Measurements from ENCODE around the gene PPP1R36.

DNA sequence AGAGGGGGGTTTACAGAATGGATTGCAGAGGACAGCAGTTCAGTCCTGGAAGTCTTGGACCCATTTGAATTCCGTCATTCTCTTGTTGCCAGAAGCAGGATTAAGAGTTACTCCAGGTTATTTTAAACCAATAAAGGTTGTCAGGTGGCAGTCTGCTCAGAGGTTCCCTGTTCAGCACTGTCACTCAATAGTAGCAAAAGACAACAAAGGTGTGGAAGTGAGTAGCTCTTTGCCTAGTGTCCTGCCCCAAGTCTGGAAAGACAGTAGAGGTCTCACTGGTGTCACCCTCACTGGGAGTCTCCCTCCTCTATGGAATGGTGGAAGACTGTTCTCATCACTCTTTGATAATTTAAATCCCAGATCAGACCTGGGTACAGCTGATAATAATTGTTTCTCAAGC, 81.0 kb downstream of the PPP1R36 start:
- TF ChIP-seq POLR2A (IDR thresholded peaks at IDR 0.05) = no peak
- TF ChIP-seq, protein P1, sequence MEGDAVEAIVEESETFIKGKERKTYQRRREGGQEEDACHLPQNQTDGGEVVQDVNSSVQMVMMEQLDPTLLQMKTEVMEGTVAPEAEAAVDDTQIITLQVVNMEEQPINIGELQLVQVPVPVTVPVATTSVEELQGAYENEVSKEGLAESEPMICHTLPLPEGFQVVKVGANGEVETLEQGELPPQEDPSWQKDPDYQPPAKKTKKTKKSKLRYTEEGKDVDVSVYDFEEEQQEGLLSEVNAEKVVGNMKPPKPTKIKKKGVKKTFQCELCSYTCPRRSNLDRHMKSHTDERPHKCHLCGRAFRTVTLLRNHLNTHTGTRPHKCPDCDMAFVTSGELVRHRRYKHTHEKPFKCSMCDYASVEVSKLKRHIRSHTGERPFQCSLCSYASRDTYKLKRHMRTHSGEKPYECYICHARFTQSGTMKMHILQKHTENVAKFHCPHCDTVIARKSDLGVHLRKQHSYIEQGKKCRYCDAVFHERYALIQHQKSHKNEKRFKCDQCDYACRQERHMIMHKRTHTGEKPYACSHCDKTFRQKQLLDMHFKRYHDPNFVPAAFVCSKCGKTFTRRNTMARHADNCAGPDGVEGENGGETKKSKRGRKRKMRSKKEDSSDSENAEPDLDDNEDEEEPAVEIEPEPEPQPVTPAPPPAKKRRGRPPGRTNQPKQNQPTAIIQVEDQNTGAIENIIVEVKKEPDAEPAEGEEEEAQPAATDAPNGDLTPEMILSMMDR (IDR thresholded peaks at IDR 0.05) = no peak
